ENCODE measurements around the gene TMEM271. TPM values are rescaled to one million over a fixed set of nuclear protein-coding genes. Genes with fewer than 3 reads are reported as not detected.

The TMEM271 gene
- total and polyA plus RNA-seq, 2 donors (not counting 3 experiments of a cell fraction or from before 2014, with no cell fraction given), result not detected

GRCh38 chr4:567457-568350, 8.4 kb downstream of the TMEM271 start:
- DNase-seq (ENCODE audit: low read depth, low spot score), result no peak
- H3K4me1 ChIP-seq (ENCODE audit: control insufficient read depth, extremely low read depth, insufficient read depth, low read length), result no peaks in the 10 kb centered on the region
- H3K4me2 ChIP-seq (ENCODE audit: insufficient read depth, low read length), result no peak overlapping the region
- H3K27me3 ChIP-seq (ENCODE audit: control insufficient read depth in 2 of 2, insufficient read depth in 2 of 2, low read length in 2 of 2), result no peaks in the 10 kb centered on the region
- ChIA-PET CTCF (no interaction called here), POLR2A (no interaction called here)
- H3K4me3 ChIP-seq (replicated peaks in 1 of 3; ENCODE audit: insufficient read depth in 1 of 3, low read depth in 1 of 3, low read length in 3 of 3), result no peak overlapping the region
- no TSS peak for BruUV-seq (replicated peaks)
- no peak overlapping the region for H2AFZ ChIP-seq (ENCODE audit: low read depth, low read length)
- H3K79me2 ChIP-seq (ENCODE audit: control insufficient read depth, insufficient read depth, low read length), result no peaks in the 10 kb centered on the region
- TF ChIP-seq GATA2 (IDR thresholded peaks at IDR 0.05; ENCODE audit: insufficient read depth, insufficient read length, low read depth, low read length), result no peak
- TF ChIP-seq POLR2AphosphoS5 (IDR thresholded peaks at IDR 0.05; ENCODE audit: insufficient read depth, low read depth, low read length), result no peak
- no peak for TF ChIP-seq FOS (IDR thresholded peaks at IDR 0.05; ENCODE audit: borderline replicate concordance, insufficient read depth, low read length)
- TF ChIP-seq POLR2A (IDR thresholded peaks at IDR 0.05; ENCODE audit: low read depth, low read length), result no peak
- no peak for TF ChIP-seq EZH2 (IDR thresholded peaks at IDR 0.05; ENCODE audit: borderline replicate concordance, low read depth, low read length, severe bottlenecking)
- no peak for TF ChIP-seq CTCF (IDR thresholded peaks at IDR 0.05; ENCODE audit: extremely low read depth in 1 of 2, insufficient read depth in 1 of 2, low read depth in 1 of 2, low read length in 2 of 2)
- no peak for TF ChIP-seq MYC (IDR thresholded peaks at IDR 0.05; ENCODE audit: low read depth, low read length)
- no peak for TF ChIP-seq MAX (IDR thresholded peaks at IDR 0.05; ENCODE audit: insufficient read depth, insufficient read length)
- TF ChIP-seq JUN (IDR thresholded peaks at IDR 0.05; ENCODE audit: borderline replicate concordance, insufficient read depth, insufficient read length, low read depth), result no peak
- H3K9me1 ChIP-seq (replicated peaks; ENCODE audit: control insufficient read depth, extremely low read depth, insufficient read depth, low read length), result no peaks in the 10 kb centered on the region
- no peaks in the 10 kb centered on the region for H4K20me1 ChIP-seq (replicated peaks; ENCODE audit: control insufficient read depth, extremely low read depth, insufficient read depth, low read length)
- no peak for FAIRE-seq
- no peaks in the 10 kb centered on the region for H3K9me3 ChIP-seq (replicated peaks; ENCODE audit: control insufficient read depth, insufficient read depth, low read length)
- H3K36me3 ChIP-seq (ENCODE audit: control insufficient read depth in 2 of 2, extremely low read depth in 1 of 2, insufficient read depth in 2 of 2, low read length in 2 of 2), result no peaks in the 10 kb centered on the region
- no peak overlapping the region for H3K9ac ChIP-seq (replicated peaks; ENCODE audit: extremely low read depth, insufficient read depth, low read length)
- dilution Hi-C loops (cut with MboI; ENCODE audit: extremely low pct_ligation_motif_present, low sequenced_read_pairs) (no loop called here), intact Hi-C loops (cut with micrococcal nuclease) (no loop called here)
- no peak overlapping the region for H3K27ac ChIP-seq (ENCODE audit: insufficient read depth, low read depth, low read length)

Data from endothelial cell of umbilical vein (primary cell).